NCI-H146 (cell line): ENCODE measurements around the gene HIF1A.
"Not testable (repeated sequence)": the region's sequence is repeated elsewhere in the genome, so short reads cannot be mapped to it uniquely, and the experiment has no call there.

ENCODE experiments used
- DNase-seq: peaks from one replicate; lab custom pipeline; 2025; lab: John Stamatoyannopoulos, UW

Gene HIF1A

GRCh38 chr14:61673305-61673704, 22.0 kb upstream of the HIF1A start:
- DNase-seq = no peak

- DNase-seq = no peak
Observed at GRCh38 chr14:61675291-61675690, 20.0 kb upstream of the HIF1A start.

- DNase-seq = no peak
Observed at GRCh38 chr14:61677479-61677878, 17.8 kb upstream of the HIF1A start.

- no peak for DNase-seq
Observed at GRCh38 chr14:61678975-61679374, 16.3 kb upstream of the HIF1A start.

- no peak for DNase-seq
Observed at GRCh38 chr14:61681413-61681812, 13.9 kb upstream of the HIF1A start.

- DNase-seq = no peak
Observed at GRCh38 chr14:61683108-61683507, 12.2 kb upstream of the HIF1A start.

- DNase-seq = no peak
Observed at GRCh38 chr14:61690039-61690438, 5.3 kb upstream of the HIF1A start.

GRCh38 chr14:61690982-61691381, 4.3 kb upstream of the HIF1A start:
- no peak for DNase-seq

- DNase-seq = no peak
Observed at GRCh38 chr14:61691495-61691894, 3.8 kb upstream of the HIF1A start.

GRCh38 chr14:61694039-61694438, 1.3 kb upstream of the HIF1A start:
- no peak for DNase-seq

- peak; percentile 70 for DNase-seq
Observed at GRCh38 chr14:61695695-61696527, 598 bp downstream of the HIF1A start.

GRCh38 chr14:61696753-61697318, 1.5 kb downstream of the HIF1A start:
- DNase-seq = no peak

GRCh38 chr14:61698206-61698980, 3.1 kb downstream of the HIF1A start:
- no peak for DNase-seq

GRCh38 chr14:61699027-61699426, 3.7 kb downstream of the HIF1A start:
- DNase-seq = no peak

GRCh38 chr14:61700104-61700886, 5.0 kb downstream of the HIF1A start:
- DNase-seq = no peak

GRCh38 chr14:61701946-61702345, 6.6 kb downstream of the HIF1A start:
- no peak for DNase-seq

- no peak for DNase-seq
Observed at GRCh38 chr14:61703342-61704129, 8.2 kb downstream of the HIF1A start.

GRCh38 chr14:61704554-61704953, 9.2 kb downstream of the HIF1A start:
- DNase-seq = no peak

- DNase-seq = no peak
Observed at GRCh38 chr14:61705017-61705416, 9.7 kb downstream of the HIF1A start.

- no peak for DNase-seq
Observed at GRCh38 chr14:61706096-61706690, 10.9 kb downstream of the HIF1A start.

GRCh38 chr14:61707774-61708173, 12.5 kb downstream of the HIF1A start:
- DNase-seq = not testable (repeated sequence)
